Non-pigmented ciliary epithelial cell (primary cell): Measurements from ENCODE around the gene TRAPPC11.
"Not testable (repeated sequence)": the region's sequence is repeated elsewhere in the genome, so short reads cannot be mapped to it uniquely, and the experiment has no call there.

Experiments
- DNase-seq: peaks from one replicate; pipeline ENCODE4 v3.0.0-alpha.2; 2010; ENCODE audit warnings: low read depth

The TRAPPC11 gene

DNA sequence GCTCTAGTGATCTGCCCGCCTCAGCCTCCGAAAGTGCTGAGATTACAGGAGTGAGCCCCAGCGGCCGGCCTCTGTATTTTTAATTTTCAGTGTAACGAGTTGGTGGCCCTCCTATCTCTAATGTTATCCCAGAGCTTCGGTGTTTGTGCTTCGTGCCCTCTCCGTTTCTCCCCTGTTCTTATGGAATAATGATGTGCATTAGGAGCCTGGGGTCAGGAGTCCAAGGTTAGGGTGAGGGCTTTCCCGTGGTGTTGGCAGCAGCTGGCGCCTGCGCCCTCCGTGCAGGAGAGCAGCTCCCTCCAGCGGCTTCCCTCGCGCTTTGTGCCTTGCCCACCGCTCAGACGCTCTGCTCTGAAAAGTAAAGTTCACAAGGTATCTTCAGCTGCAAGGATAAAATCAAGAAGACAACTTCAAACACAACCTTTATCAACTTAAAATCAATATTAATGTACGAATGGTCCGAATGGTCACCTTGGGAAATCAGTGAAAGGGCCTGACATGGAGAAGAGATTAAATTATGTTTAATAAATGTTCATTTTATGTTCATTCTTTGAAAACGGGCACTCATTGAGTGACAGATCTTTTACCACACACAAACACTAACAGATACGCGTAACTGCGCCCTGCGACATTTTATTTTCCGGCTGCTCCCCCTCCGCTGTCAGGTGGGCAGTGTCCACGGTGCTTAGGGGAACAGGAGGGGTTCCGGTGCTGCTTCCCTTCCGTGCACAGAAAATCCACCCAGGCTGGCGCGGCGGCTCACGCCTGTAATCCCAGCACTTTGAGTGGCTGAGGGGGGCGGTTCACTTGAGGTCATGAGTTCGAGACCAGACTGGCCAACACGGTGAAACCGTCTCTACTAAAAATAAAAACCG lies 62.4 kb downstream of the TRAPPC11 start:
- DNase-seq: no peak

DNA sequence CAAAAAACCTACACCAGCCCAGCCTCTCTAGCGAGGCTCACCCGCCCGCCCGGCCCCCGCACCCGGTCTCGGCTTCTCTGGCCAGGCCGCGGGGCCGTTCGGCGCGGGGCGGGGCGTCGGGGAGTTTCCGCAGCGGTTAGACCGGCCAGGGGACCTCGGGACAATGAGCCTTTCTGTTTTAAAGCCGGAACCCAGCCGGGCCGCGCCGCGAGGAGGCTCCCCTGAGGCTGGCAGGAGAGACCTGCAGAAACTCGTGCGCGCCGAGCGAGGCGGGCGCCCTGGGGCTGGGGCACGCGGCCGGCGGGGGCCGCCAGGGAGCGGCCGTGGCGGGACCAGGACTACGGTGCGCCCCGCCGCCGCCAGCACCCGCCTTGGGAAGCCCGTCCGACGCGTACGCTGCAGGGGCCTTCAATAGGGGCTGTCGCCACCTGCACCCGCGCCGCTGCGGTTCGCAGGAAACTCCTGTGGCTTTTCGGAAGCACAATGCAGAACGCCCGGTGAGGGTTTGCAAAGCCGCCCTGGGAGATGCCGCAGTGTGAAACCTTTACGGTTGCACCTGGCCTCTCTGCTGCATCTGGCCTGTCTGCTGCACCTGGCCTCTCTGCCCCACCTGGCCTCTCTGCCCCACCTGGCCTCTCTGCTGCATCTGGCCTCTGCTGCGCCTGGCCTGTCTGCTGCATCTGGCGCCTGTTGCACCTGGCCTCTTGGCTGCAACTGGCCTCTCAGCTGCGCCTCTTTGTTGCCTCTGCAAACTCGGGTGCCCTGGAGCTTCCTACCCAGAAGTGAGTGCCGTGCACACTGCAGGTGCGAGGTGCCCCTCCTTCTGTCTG lies 63.9 kb downstream of the TRAPPC11 start:
- DNase-seq: no peak

- no peak for DNase-seq
These were observed 64.6 kb downstream of the TRAPPC11 start for GRCh38 chr4:183723561-183724228.

DNA sequence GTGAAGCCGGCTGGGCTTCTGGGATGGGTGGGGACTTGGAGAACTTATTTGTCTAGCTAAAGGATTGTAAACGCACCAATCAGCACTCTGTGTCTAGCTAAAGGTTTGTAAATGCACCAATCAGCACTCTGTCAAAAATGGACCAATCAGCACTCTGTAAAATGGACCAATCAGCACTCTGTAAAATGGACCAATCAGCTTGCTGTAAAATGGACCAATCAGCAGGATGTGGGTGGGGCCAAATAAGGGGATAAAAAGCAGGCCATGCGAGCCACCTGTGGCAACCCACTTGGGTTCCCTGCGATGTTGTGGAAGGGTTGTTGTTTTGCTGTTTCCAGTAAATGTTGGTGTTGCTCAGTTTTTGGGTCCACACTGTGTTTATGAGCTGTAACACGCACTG lies 66.5 kb downstream of the TRAPPC11 start:
- DNase-seq: not testable (repeated sequence)

DNA sequence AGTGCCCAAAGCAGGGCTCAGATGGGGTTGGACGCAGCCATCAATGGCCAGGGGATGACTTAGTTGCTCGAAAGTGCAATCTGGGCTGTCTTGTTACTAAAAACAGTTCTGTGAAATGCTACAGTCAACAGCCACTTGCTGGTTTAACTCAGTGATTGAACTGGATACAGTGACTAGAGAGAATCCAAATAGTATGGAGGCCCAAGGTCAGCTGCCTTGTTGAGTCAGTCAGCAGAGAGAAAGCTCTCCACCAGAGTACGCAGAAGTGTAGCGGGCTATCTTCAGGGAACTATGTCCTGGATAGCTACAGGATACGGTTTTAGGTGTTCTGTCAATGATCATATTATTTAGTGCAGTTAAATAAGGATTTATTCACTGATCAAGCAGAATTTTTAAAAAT lies 68.4 kb downstream of the TRAPPC11 start:
- no peak for DNase-seq

DNA sequence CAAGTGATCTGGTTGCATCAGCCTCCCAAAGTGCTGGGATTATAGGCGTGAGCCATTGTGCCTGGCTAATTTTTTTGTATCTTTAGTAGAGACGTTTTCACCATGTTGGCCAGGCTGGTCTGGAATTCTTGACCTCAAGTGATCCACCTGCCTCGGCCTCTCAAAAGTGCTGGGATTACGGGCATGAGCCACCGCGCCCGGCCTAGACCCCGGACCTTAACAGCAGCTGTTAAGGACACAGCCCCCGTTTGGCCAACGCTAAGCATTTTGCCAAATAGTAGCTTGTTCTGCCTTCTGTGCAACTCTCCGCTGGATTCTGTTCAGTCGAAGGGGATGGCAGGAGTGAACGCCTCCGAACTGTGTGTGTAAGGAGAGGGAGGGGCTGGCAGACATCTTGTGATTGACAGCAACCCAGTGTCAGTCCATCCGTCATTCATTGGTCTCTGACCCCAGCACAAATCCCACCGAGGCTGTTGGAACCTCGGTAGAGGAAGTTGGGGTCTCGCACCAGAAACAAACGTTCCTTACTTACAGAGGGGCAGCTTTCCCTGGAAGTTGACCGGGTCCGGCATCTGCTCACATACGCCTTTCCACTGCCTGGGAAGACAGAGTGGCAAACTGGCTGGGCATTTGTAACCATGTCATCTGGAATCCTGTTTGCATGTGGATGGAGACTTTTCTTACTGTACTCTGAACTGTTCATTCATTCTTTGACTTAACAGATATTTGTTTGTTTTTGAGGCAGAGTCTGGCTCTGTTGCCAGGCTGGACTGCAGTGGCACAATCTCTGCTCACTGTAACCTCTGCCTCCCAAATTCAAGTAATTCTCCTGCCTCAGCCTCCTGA lies 69.4 kb downstream of the TRAPPC11 start:
- DNase-seq: no peak

DNA sequence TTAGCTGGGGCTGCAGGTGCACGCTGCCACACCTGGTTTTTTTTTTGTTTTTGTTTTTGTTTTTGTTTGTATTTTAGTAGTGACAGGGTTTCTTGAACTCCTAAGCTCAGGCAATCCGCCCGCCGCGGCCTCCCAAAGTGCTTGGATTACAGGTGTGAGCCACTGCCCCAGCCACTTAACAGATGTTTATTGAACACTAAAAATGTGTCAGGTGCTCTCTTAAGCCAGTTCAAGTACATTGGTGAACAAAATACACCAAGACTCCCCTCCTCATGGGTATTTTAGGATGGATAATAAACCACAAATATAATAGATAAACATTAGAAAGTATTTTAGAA lies 69.9 kb downstream of the TRAPPC11 start:
- no peak for DNase-seq

- no peak for DNase-seq
These were observed 70.6 kb downstream of the TRAPPC11 start for GRCh38 chr4:183729430-183730328.

DNA sequence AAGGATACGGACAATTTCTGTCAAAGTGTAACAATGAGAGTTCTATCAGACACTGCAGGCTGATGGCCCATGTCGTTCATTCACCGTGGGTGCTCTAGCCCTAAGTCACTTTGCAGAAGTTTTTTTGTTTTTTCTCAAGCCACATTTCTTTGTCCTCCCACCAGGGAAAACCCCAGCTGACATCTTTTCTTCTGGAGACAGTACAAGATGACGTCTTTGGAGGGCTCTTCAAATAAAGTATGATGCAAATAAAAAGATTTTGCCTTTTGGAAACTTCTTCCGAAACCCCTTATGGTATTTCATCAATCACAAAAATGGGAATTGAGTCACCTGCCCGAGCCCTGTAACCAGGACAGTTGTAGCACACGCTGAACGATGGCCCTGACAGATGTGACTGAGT lies 73.2 kb downstream of the TRAPPC11 start:
- no peak for DNase-seq

DNA sequence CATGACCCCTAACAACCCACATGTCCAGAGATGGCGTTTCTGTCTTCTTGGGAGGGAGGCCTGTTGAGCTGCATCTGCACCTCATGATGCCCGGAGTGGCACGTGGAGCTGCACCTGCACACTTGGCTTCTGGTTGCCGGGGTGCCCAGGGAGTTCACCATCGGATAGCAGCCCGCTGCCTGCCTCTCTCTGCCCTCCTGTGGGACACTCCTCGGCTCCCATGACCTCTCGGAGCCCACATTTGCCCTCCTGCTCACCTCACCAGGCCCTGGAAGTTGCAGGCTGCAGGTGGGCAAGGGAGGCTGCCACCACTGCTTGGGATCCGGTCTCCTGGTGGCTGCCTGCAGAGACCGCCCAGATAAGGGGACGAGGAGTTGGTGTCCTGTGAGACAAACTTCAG lies 74.1 kb downstream of the TRAPPC11 start:
- no peak for DNase-seq

DNA sequence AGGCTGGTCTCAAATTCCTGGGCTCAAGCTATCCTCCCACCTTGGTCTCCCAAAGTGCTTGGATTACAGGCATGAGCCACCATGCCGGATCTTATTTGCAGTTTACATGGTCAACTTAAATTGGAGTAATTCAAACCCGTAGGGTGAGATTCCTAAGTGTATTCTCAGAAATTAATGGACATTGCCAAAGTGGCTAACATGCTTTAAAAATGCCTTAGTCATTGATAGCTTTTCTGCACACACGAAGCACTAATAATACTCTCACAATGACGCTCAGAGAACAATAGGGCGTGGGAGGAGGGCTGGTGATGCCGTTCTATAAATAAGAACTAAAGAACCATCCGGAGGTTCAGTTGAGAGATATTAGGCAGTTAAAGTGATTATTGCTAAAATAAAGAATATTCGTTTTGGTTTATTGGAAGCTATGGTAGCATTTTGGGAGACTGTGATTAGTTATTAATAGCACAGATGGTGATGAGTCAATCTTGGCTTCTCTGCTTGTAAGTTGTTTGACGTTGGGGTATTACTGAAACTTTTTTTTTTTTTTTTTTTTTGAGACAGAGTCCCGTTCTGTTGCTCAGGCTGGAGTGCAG lies 79.1 kb downstream of the TRAPPC11 start:
- DNase-seq: no peak

- no peak for DNase-seq
These were observed 79.9 kb downstream of the TRAPPC11 start for GRCh38 chr4:183738961-183739360.

DNA sequence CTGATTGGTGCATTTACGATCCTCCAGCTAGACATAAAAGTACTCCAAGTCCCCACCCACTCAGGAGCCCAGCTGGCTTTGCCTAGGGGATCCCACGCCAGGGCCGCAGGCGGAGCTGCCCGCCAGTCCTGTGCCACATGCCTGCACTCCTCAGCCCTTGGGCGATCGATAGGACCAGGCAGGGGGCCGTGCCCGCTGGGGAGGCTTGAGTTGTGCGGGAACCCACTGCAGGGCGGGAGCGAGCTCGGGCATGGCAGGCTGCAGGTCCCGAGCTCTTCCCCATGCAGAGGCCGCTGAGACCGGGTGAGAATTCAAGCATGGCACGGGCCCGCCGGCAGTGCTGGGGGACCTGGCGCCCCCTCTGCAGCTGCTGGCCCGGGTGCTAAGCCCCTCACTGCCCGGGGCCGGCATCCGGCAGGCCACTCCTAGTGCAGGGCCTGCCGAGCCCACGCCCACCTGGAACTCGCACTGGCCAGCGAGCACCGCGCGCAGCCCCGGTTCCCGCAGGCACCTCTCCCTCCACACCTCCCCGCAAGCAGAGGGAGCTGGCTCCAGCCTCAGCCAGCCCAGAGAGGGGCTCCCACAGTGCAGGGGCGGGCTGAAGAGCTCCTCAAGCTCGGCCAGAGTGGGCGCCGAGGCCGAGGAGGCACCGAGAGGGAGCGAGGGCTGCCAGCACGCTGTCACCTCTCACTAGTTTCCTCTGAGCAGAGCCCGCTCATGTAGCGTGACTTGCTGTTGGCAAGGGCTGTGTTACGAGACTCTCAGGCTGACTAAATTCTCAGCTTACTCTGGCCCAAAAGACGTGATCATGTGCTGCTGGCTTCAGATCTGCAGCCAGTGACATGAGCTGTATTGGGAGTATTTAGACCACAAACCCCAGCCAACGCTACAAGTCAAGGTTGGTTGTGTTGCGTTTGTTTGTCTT lies 87.5 kb downstream of the TRAPPC11 start:
- no peak for DNase-seq

DNA sequence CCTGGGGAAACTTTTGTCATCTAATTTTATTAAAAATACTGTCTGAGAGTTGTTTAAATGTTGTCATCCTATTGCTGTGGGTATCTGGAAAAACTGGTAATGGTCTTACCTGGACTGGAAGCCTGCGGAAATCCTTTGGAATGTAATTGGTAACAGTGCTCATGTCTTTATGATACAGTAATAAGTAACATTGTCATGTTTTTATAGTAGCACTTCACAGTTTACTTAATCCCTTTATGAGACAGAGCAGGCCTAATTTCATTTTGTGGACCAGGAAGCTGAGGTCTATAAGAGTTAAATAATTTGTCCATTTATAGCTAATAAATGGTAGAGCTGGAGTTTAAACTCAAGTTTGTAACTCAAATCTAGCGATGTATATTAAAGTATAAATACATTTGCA lies 88.3 kb downstream of the TRAPPC11 start:
- DNase-seq: no peak

- DNase-seq: no peak
These were observed 89.0 kb downstream of the TRAPPC11 start for GRCh38 chr4:183747931-183748670.

GRCh38 chr4:183751106-183751505 lies 92.0 kb downstream of the TRAPPC11 start:
- DNase-seq: no peak

GRCh38 chr4:183755596-183755995 lies 96.5 kb downstream of the TRAPPC11 start:
- DNase-seq: no peak

DNA sequence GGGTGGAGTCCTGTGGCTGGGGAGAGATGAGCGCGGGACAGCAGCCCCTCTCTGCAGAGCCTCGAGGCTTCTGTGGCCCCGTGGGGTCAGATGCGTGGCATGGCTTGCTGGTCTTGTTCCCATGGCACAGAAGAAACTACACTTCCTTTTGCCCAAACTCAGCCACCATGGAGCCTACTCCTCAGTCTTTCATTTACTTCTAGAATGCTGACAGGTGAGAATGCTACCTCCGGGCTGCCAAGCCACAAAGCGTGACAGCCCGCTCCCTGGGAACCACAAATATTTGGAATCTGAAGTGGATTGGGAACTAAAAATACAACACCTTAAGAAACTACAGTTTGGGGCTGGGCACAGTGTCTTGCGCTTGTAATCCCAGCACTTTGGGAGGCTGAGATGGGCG lies 98.0 kb downstream of the TRAPPC11 start:
- no peak for DNase-seq
